Sigmoid colon (tissue), 7 donors: ENCODE data around the gene OR52N5. TPM values are rescaled to one million over a fixed set of nuclear protein-coding genes. Genes with fewer than 3 reads are reported as not detected.

ENCODE experiments used
- DNase-seq: peaks from one replicate; pipeline ENCODE4 v3.0.0-alpha.2; 2019
- H3K27ac ChIP-seq, 4 donors: fragments of 200-600 bp; sonication (generic); one replicate each; pipeline ENCODE4 v1.5.1; 2016 to 2019; ENCODE audit warnings: mild to moderate bottlenecking in 1 of 4
- H3K27me3 ChIP-seq, 3 donors: fragments of 200-600 bp; sonication (generic); one replicate each; pipeline ENCODE4 v1.5.1; 2019; ENCODE audit warnings: mild to moderate bottlenecking in 1 of 3
- H3K36me3 ChIP-seq, 4 donors: fragments of 200-600 bp; sonication (generic); one replicate each; pipeline ENCODE4 v1.5.1; 2016 to 2019
- H3K4me1 ChIP-seq, 4 donors: fragments of 200-600 bp; sonication (generic); one replicate each; pipeline ENCODE4 v1.5.1; 2017 to 2019
- H3K4me3 ChIP-seq, 4 donors: fragments of 200-600 bp; sonication (generic); one replicate each; pipeline ENCODE4 v1.5.1; 2017 to 2019; ENCODE audit warnings: mild to moderate bottlenecking in 2 of 4, moderate library complexity in 1 of 4
- H3K9me3 ChIP-seq, 4 donors: fragments of 200-600 bp in 3 of 4; sonication (generic) in 3 of 4; one replicate each; pipeline versions ENCODE4 v1.5.1 to v1.6.1; 2013 to 2019
- CTCF ChIP-seq, 4 experiments: fragments of 450-650 bp in 3 of 4; fragments of 200-600 bp in 1 of 4; IDR thresholded peaks; one replicate each; pipeline ENCODE4 v1.5.1; 2016 to 2019; ENCODE audit warnings: antibody characterized with exemption in 4 of 4, mild to moderate bottlenecking in 3 of 4, moderate library complexity in 2 of 4
- EP300 ChIP-seq, 4 donors: sonication (generic); formaldehyde crosslinking; IDR thresholded peaks; one replicate each; pipeline ENCODE4 v1.6.1; 2017; ENCODE audit warnings: antibody characterized with exemption in 4 of 4
- POLR2A ChIP-seq, 2 donors: fragments of 450-650 bp; IDR thresholded peaks; one replicate each; pipeline ENCODE4 v1.6.1; 2016; ENCODE audit warnings: antibody characterized with exemption in 2 of 2, mild to moderate bottlenecking in 2 of 2, moderate library complexity in 2 of 2
- POLR2AphosphoS5 ChIP-seq, 4 donors: sonication (generic); formaldehyde crosslinking; IDR thresholded peaks; one replicate each; pipeline ENCODE4 v1.6.1; 2017; ENCODE audit warnings: antibody characterized with exemption in 4 of 4
- WGBS, 2 donors: extraction: QIAGEN DNeasy Blood & Tissue Kit; methylation state at CpG; one replicate each; pipeline ENCODE4 v1.1.7; 2013; 5-methylcytosine and 5-hydroxymethylcytosine counted together
- intact Hi-C: fragments of 100-400 bp; cut with DNase I; formaldehyde crosslinking; loops from one replicate; pipeline ENCODE4 v1.15.1; 2023
- polyA plus RNA-seq, 3 donors: library from polyadenylated mRNA; stranded (reverse); fragments of 200-250 nt; gene quantifications; one replicate each; pipeline ENCODE4 v1.2.3, GENCODE V29; 2013
- total RNA-seq, 4 donors: library from RNA; depleted of rRNA; stranded (reverse); fragments of >200 nt; gene quantifications; one replicate each; pipeline ENCODE4 v1.1.0, GENCODE V29; 2016
- donor health status: healthy with polysubstance abuse.
- donor health status: Bipolar disorder and iron deficiency.
- donor health status: healthy.

Gene OR52N5
- total and polyA plus RNA-seq, 7 donors: not detected

GRCh38 chr11:5809122-5809519 lies 26.0 kb upstream of the OR52N5 start:
- intact Hi-C loops: loop anchor here (2.0 to 5.0 kb wide), 3 partner anchors 127 to 687 kb away; no protein-coding TSS in a partner anchor
- Histone ChIP-seq H3K9me3 (no peaks in the 10 kb centered on the region), H3K27ac (no peak overlapping the region), H3K27me3 (peaks cover 0 to 4% (median 0%) of the 10 kb centered on the region in 3 donors), H3K4me1 (peaks cover 0 to 13% (median 6%) of the 10 kb centered on the region in 4 donors), H3K4me3 (peak overlapping the region in 3 of 4 donors; percentile 33 to 43 (median 41)), H3K36me3 (no peaks in the 10 kb centered on the region)
- WGBS, 2 donors: 26 to 29% methylated on average over 5 of the region's 5 CpGs
- DNase-seq: no peak
- TF ChIP-seq EP300 (IDR thresholded peaks at IDR 0.05): no peak
- TF ChIP-seq POLR2AphosphoS5 (IDR thresholded peaks at IDR 0.05): no peak
- no peak for TF ChIP-seq CTCF (IDR thresholded peaks at IDR 0.05)
- no peak for TF ChIP-seq POLR2A (IDR thresholded peaks at IDR 0.05)

DNA sequence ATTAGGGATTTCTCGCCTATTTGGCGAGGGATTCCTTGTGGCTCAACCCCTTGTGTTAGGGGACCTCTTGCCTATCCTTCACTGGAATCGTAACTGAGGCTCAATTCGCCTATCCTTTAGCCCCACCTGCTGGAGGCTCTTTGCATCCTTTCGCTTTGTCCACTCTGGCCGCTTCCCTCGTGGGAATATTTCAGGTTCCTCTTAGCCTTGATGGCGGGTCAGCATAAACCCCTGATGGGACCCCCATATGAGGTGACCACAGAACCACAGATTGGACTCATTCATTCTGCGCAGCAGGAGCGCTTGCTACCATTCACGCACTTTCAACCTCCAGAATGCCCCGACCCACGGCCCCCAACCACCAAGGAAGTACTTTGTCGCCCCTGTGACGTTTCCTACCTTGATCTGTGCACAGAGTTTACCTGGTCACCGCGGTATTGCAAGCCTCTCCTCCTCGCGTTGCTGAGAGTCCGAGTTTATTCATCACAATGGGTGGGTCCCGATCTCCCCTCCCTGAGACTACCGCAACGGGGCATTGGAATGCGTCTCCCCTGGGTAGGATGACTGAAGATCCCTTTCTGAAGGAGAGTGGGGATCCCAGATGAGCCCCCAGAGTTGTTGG lies 25.5 kb upstream of the OR52N5 start, which contains the start of gene OR52N2:
TSS of gene OR52N2 (plus strand) at position 425 of the 622 bp plus-strand sequence. CDS start 11,412 bp downstream, outside the sequence.
- WGBS, 2 donors: 6 to 9% methylated on average over 24 of the region's 24 CpGs
- intact Hi-C loops: loop anchor here (2.0 to 5.0 kb wide), 3 partner anchors 126 to 686 kb away; no protein-coding TSS in a partner anchor
- Histone ChIP-seq H3K36me3 (no peaks in the 10 kb centered on the region), H3K27ac (no peak within 1 kb of the TSS), H3K9me3 (no peaks in the 10 kb centered on the region), H3K4me1 (peaks cover 0 to 13% (median 6%) of the 10 kb centered on the region in 4 donors), H3K27me3 (peaks cover 0 to 4% (median 0%) of the 10 kb centered on the region in 3 donors), H3K4me3 (peak within 1 kb of the TSS in 3 of 4 donors; percentile 33 to 43 (median 41))
- peak; percentile 80 for DNase-seq
- TF ChIP-seq CTCF (IDR thresholded peaks at IDR 0.05) (peak; percentile 61 to 79 (median 72)), EP300 (IDR thresholded peaks at IDR 0.05) (no peak), POLR2A (IDR thresholded peaks at IDR 0.05) (no peak), POLR2AphosphoS5 (IDR thresholded peaks at IDR 0.05) (no peak)

DNA sequence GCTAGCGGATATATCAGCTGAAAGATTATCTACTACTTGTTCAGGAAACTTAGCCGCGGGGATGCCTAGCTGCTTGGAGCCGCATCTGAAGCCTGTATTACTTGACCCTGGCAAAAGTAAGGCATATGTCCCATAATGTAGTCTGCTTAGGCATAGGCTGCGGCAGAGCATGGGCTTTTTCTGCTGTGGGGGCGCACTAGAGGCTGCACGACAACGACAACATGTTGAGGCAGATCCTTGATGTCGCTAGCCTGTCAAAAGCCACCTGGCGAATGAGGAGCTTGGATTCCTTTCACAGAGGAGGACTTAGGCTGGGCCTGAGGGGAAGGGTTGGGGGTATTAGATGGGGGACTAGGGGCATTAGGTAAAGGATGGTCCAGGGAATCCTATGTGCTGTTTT lies 24.4 kb upstream of the OR52N5 start:
- no peak overlapping the region for H3K4me3 ChIP-seq
- TF ChIP-seq POLR2A (IDR thresholded peaks at IDR 0.05) (no peak), CTCF (IDR thresholded peaks at IDR 0.05) (no peak), POLR2AphosphoS5 (IDR thresholded peaks at IDR 0.05) (no peak), EP300 (IDR thresholded peaks at IDR 0.05) (no peak)
- no peak for DNase-seq
- no peaks in the 10 kb centered on the region for H3K36me3 ChIP-seq
- intact Hi-C loops: loop anchor here (5.0 kb wide), 2 partner anchors 125 to 685 kb away; no protein-coding TSS in a partner anchor
- 76 to 79% methylated on average over 10 of the region's 10 CpGs for WGBS, 2 donors
- peaks cover 0 to 13% (median 6%) of the 10 kb centered on the region in 4 donors for H3K4me1 ChIP-seq
- H3K27me3 ChIP-seq: peaks cover 0 to 4% (median 0%) of the 10 kb centered on the region in 3 donors
- H3K9me3 ChIP-seq: no peaks in the 10 kb centered on the region
- H3K27ac ChIP-seq: no peak overlapping the region

GRCh38 chr11:5803982-5804381 lies 20.8 kb upstream of the OR52N5 start:
- 94 to 95% methylated on average over 5 of the region's 5 CpGs for WGBS, 2 donors
- Histone ChIP-seq H3K27me3 (peaks cover 0 to 4% (median 0%) of the 10 kb centered on the region in 3 donors), H3K4me3 (no peak overlapping the region), H3K4me1 (peaks cover 0 to 9% (median 6%) of the 10 kb centered on the region in 4 donors), H3K27ac (no peak overlapping the region), H3K9me3 (no peaks in the 10 kb centered on the region), H3K36me3 (no peaks in the 10 kb centered on the region)
- TF ChIP-seq EP300 (IDR thresholded peaks at IDR 0.05) (no peak), POLR2A (IDR thresholded peaks at IDR 0.05) (no peak), CTCF (IDR thresholded peaks at IDR 0.05) (no peak), POLR2AphosphoS5 (IDR thresholded peaks at IDR 0.05) (no peak)
- intact Hi-C loops: no loop called here
- no peak for DNase-seq
